HEK293 (cell line): ENCODE measurements around the gene SPINDOC.

Experiments
- SALL2 ChIP-seq: fragments of 450-650 bp; formaldehyde crosslinking; IDR thresholded peaks from 2 replicates; pipeline ENCODE4 v1.5.0; 2017; ENCODE audit warnings: missing biosample characterization, mild to moderate bottlenecking, missing genetic modification characterization, borderline replicate concordance
- ZBTB48 ChIP-seq: fragments of 450-650 bp; formaldehyde crosslinking; IDR thresholded peaks from 2 replicates; pipeline ENCODE4 v1.5.1; 2016; ENCODE audit warnings: missing biosample characterization, missing genetic modification characterization
- ZNF138 ChIP-seq: fragments of 450-650 bp; formaldehyde crosslinking; IDR thresholded peaks from 2 replicates; pipeline ENCODE4 v1.5.1; 2016; ENCODE audit warnings: missing biosample characterization, missing genetic modification characterization, borderline replicate concordance
- ZNF248 ChIP-seq: fragments of 450-650 bp; formaldehyde crosslinking; IDR thresholded peaks from 2 replicates; pipeline ENCODE4 v1.5.1; 2017; ENCODE audit warnings: missing biosample characterization, missing genetic modification characterization
- ZNF660 ChIP-seq: fragments of 450-650 bp; IDR thresholded peaks from 2 replicates; pipeline ENCODE4 v1.5.1; 2018; ENCODE audit warnings: missing biosample characterization, mild to moderate bottlenecking, missing genetic modification characterization
- TF ChIP-seq, protein P1 (sequence below): fragments of 450-650 bp; formaldehyde crosslinking; IDR thresholded peaks from 2 replicates; pipeline ENCODE4 v1.5.1; 2016; ENCODE audit warnings: missing biosample characterization, missing genetic modification characterization
- TF ChIP-seq, protein P2 (sequence below): fragments of 450-650 bp; formaldehyde crosslinking; IDR thresholded peaks from 2 replicates; pipeline ENCODE4 v1.5.1; 2016; ENCODE audit warnings: missing biosample characterization, missing genetic modification characterization

DNA sequence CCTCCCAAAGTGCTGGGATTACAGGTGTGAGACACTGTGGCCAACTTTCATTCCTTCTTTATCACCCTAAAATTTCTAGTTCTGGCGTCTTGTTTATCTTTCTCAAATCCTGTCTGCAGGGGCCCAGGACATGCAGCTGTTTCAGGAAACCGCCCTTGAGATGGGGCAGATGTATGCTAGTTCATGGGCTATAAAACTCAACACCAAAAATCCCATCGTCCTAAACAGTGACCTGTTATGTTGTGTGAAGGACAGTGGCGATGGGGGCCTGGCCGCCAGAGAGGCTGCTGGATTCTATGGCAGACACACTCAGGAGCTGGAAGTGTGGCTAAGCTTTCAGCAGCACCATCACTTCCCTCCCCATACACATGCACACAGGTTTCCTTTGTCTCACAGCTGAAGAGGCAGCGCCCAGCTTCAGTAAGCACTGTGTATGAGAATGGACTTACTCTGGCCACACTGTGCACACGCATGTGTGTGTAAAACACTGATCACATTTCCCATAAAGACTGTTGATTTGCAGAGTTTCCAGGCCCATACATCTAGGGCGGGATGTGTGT, 62.3 kb downstream of the SPINDOC start:
- TF ChIP-seq, protein P1, sequence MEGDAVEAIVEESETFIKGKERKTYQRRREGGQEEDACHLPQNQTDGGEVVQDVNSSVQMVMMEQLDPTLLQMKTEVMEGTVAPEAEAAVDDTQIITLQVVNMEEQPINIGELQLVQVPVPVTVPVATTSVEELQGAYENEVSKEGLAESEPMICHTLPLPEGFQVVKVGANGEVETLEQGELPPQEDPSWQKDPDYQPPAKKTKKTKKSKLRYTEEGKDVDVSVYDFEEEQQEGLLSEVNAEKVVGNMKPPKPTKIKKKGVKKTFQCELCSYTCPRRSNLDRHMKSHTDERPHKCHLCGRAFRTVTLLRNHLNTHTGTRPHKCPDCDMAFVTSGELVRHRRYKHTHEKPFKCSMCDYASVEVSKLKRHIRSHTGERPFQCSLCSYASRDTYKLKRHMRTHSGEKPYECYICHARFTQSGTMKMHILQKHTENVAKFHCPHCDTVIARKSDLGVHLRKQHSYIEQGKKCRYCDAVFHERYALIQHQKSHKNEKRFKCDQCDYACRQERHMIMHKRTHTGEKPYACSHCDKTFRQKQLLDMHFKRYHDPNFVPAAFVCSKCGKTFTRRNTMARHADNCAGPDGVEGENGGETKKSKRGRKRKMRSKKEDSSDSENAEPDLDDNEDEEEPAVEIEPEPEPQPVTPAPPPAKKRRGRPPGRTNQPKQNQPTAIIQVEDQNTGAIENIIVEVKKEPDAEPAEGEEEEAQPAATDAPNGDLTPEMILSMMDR (tag by site-specific recombination), result no peak
- no peak for TF ChIP-seq ZNF248
- TF ChIP-seq ZNF660 (tag by site-specific recombination), result no peak
- TF ChIP-seq SALL2 (tag by site-specific recombination), result no peak
- TF ChIP-seq, protein P2, sequence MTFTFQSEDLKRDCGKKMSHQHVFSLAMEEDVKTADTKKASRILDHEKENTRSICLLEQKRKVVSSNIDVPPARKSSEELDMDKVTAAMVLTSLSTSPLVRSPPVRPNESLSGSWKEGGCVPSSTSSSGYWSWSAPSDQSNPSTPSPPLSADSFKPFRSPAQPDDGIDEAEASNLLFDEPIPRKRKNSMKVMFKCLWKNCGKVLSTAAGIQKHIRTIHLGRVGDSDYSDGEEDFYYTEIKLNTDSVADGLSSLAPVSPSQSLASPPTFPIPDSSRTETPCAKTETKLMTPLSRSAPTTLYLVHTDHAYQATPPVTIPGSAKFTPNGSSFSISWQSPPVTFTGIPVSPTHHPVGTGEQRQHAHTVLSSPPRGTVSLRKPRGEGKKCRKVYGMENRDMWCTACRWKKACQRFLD (tag by site-specific recombination), result no peak
- no peak for TF ChIP-seq ZNF138 (tag by site-specific recombination)
- no peak for TF ChIP-seq ZBTB48
